GM21737 (cell line): ENCODE measurements around the gene KCNIP3.
"Not testable (repeated sequence)": the region's sequence is repeated elsewhere in the genome, so short reads cannot be mapped to it uniquely, and the experiment has no call there.

Experiments used
- ATAC-seq: cut with Tn5 transposase; IDR thresholded peaks from one replicate; pipeline ENCODE4 v1.9.1; 2021; ENCODE audit warnings: mild to moderate bottlenecking, moderate library complexity; ENCODE audit not compliant: unreplicated experiment

KCNIP3 gene

GRCh38 chr2:95356821-95357700 lies 59.9 kb downstream of the KCNIP3 start:
- no peak for ATAC-seq

- ATAC-seq, result no peak
These were observed 60.7 kb downstream of the KCNIP3 start for GRCh38 chr2:95357717-95358280.

GRCh38 chr2:95359031-95359430 lies 61.9 kb downstream of the KCNIP3 start:
- ATAC-seq, result no peak

GRCh38 chr2:95359501-95359930 lies 62.4 kb downstream of the KCNIP3 start:
- no peak for ATAC-seq

- no peak for ATAC-seq
These were observed 64.3 kb downstream of the KCNIP3 start for GRCh38 chr2:95361216-95361980.

GRCh38 chr2:95362486-95362885 lies 65.3 kb downstream of the KCNIP3 start:
- ATAC-seq, result no peak

- ATAC-seq, result no peak
These were observed 69.4 kb downstream of the KCNIP3 start for GRCh38 chr2:95366514-95366913.

GRCh38 chr2:95372216-95372829 lies 75.2 kb downstream of the KCNIP3 start:
- no peak for ATAC-seq

- no peak for ATAC-seq
These were observed 75.7 kb downstream of the KCNIP3 start for GRCh38 chr2:95372845-95373244.

GRCh38 chr2:95374029-95374428 lies 76.9 kb downstream of the KCNIP3 start:
- no peak for ATAC-seq

GRCh38 chr2:95374451-95374920 lies 77.3 kb downstream of the KCNIP3 start:
- ATAC-seq, result no peak

- no peak for ATAC-seq
These were observed 77.8 kb downstream of the KCNIP3 start for GRCh38 chr2:95374921-95375471.

- ATAC-seq, result no peak
These were observed 78.5 kb downstream of the KCNIP3 start for GRCh38 chr2:95375532-95376150.

GRCh38 chr2:95376311-95377215 lies 79.4 kb downstream of the KCNIP3 start:
- ATAC-seq, result no peak

GRCh38 chr2:95377216-95378123 lies 80.3 kb downstream of the KCNIP3 start:
- no peak for ATAC-seq

- not testable (repeated sequence) for ATAC-seq
These were observed 81.1 kb downstream of the KCNIP3 start for GRCh38 chr2:95378281-95378680.

GRCh38 chr2:95379371-95379831 lies 82.3 kb downstream of the KCNIP3 start:
- ATAC-seq, result no peak

GRCh38 chr2:95380280-95380679 lies 83.1 kb downstream of the KCNIP3 start:
- no peak for ATAC-seq
